Stimulated activated CD8-positive, alpha-beta memory T cell treated with anti-CD3 and anti-CD28 coated beads, Interleukin-12 subunit alpha, Interleukin-12 subunit beta, amount 100 ng/mL, for 4 hours (primary cell): ENCODE results near the gene TNFRSF4.
"Not testable (repeated sequence)": the region's sequence is repeated elsewhere in the genome, so short reads cannot be mapped to it uniquely, and the experiment has no call there.

Experiments used
- DNase-seq: peaks from one replicate; pipeline ENCODE4 v3.0.0-alpha.2; 2020; ENCODE audit warnings: low read depth

The TNFRSF4 gene

DNA sequence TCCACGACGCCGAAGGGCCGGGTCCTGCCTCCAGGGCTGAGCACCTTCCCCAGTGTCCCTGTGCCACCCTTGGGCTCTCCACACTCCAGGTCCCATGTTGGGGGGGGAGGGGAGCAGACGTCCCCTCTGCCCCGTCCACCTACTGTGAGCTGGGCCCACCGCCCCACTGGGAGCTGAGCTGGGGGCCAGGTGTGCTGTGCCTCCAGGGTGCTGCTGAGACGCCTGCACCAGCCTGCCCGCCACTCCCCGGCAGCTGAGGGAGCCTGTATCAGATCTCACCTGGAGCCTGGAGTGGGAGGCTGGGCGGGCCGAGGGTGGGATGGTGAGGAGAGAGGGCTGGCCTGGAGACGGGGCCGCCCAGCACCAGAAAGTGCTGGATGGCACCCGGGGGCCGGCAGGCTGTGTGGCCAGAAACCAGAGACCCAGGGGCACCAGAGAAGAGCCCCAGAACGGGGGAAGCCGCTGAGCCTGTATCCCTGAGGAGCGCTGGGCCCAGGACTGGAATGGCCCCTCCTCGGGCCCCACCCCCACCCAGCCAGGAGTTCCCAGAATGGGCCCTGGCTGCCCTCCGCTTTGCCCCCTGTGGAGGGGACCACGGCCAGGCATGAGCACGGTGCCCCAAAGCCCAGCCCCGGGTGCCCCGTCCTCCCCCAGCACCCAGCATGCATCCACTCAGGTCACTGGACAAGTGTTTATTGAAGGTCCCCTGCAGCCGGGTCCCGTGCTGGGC lies 11.0 kb downstream of the TNFRSF4 start:
- no peak for DNase-seq

DNA sequence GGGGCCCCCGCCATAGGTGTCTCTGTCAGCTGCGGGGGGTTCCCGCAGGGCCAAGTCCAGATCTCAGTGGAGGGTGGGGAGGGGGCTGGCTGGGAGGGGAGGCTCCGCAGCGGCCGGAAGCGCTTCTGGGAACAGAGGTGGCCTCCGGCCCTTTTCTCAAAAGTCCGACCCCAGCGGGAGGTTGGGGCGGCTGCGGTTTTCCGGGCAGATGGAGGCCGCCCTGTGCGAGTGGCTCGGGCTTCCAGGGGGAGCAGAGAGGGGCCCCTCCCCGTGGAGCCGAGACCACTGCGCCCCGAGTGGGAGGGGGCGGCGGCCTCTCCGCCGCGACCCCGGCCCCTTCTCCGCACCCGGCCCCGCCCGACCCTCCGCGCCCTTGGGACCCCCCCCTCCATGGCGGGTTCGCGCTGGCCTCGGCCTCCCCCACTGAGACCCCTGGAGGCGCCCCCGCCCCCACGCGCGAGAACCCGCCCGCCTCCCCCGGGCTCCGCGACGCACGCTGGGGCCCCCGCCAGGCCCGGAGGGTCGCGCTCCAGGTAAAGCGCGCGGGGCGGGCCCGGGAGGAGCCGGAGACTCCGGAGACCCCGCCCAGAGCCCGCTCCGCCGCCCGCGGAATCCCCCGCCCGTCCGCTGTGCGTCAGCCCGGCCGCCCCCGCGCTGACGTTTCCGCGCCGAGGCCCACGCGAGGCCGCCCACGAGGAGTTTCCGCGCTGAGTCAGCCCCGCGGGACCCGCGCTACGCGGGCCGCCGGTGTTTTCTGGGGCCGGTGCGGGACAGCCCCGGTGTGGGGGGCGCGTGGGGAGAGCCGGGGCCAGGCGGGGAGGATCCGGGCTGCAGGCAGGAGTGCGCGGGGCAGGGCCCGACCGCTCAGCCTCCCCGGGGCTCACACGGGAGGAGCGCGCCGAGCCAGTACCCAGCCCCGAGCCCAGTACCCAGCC lies 12.8 kb downstream of the TNFRSF4 start:
- DNase-seq: peak; percentile 93

DNA sequence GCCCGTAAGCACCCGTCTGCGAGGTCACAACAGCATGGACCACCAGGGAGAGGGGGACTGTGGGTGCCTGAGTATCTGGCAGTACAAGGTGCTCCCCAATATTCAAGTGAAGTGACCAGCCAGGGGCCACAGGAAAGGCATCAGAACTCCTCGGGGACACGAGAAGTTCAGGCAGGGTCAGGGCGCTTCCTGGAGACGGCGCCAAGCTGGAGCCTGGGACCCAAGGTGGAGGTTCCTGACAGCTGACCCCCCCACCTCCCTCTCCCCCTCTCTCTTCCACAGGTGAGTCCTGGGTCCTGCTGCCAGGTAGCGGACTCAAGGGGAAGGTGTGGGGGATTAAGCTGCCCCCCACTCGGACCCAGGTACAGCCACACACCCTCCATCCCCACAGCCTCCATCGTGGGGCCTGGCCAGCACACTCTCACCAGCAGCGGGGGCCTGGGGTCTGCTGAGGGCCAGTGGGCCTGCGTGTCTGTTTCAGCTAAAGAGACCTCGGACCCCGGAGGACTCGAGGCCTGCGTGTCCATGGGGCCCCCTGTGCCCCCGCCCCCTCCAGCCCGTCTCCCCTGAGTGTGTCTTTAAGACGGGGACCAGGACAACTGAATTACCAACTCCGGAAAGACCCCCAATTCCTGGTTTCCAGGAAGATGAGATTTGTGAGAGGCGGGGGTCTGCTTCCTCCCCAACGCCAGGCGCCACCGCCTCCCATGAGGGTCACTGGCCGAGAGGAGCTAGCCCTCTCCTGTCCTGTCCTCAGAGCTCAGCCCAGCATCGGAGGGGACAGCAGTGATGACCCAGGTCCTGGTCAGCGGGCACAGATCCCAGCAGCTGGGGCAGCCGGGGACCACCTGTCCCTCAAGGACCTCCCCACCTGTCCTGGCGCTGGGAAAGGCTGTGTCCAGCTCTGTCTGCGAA lies 13.7 kb downstream of the TNFRSF4 start:
- no peak for DNase-seq

DNA sequence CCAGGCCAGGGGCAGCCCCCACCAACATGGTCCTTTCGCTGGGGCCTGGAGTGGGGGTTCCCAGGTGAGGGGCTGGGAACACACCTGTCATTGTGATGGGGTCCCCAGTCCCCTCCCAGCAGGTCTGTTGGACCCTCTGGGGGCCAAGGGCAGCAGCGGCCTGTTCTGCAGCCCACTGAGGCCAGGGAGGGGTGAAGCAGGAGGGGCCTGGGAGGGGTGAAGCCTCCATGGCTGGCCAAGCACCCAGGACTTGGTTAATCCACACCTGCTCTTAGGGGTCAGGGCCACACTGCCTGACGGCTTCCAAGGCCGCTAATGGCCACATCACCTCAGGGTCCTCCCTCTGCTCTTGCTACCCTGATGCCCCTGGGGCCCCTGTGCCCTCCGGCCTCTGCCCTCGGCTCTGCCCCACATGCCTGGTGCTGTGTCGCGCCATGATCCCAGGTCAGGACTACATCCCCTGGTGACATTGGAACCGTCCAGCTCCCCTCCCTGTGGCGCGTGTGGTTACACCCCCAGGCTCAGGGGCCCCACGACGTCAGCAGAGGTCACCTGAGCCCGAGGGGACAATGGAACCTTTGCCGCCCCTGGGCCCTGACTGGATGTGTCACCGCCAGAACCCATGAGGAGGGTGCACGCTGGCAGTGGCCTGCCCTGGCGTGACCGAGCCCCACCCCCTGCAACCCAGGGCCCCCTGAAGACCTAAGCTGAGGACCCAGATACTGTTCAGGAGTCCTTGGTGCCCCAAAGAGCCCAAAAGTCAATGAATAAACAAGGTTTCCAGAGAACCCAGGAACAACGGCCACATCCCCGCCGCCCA lies 14.6 kb downstream of the TNFRSF4 start:
- DNase-seq: no peak

DNA sequence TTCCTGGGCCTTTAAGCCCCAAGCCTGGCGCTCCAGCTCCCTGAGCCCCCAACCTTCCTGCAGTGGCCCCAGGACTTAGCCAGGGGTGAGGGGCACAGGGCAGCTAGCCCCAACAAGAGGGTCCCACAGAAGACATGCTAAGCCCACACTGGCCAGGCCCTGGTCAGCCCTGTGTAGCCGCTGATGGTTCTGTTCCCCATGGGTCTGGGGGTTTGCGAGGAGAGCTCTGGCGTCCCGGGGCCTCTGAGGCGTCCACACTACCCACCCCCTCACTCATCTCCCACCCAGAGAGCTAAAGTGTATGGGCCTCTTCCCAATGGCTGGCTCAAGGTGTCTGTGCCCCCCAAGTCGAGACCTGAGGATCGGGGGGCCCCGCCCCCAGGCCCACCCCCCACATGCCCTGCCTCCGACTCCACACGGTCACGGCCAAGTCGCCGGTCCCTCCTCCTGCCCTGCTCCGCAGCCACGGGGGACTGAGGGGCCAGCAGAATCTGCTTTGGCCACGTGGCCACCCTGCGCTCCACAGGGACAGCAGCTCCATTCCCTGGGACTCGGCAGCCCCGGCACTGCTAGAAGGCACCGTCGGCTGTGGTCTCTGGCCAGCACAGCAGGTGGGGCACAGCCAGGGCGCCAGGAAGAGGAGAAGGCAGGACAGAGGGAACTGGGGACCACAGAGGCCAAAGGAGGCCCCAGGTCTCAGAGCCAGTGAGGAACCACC lies 15.4 kb downstream of the TNFRSF4 start:
- no peak for DNase-seq

DNA sequence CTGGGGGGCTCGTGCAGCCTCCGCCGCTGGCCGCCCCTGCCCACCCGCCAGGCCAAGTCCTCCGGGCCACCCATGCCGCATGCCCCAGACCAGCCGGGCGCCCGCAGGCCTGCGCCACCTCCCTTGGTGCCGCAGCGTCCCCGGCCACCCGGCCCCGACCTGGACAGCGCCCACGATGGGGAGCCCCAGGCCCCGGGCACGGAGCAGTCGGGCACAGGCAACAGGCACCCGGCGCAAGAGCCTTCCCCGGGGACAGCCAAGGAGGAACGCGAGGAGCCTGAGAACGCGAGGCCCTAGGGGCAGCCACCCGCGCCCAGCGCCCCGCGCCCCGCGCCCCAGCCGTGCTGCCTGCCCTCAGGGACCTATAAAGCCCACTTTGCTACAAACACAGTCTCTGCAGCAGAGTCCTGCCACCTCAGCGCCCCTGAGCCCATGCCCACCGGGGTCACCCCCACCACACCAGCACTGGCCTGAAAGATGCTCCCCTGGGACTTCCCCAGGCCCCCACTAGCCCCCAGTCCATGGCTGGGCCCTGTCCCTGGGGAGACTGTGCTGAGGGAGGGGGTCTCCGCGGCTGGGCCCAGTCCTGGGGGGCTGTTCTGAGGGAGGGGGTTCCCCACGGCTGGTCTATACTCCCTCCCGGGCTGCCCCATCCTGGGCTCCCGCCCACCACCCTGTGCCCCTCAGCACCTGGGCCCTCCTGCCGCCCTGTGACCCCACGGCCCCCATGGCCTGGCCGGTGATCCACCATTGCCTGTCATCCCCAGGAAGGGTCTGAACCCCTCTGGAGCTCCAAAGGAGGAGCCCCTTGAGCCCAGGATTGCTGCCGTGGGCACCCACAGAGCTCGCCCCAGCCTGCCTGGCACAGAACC lies 16.2 kb downstream of the TNFRSF4 start:
- no peak for DNase-seq

DNA sequence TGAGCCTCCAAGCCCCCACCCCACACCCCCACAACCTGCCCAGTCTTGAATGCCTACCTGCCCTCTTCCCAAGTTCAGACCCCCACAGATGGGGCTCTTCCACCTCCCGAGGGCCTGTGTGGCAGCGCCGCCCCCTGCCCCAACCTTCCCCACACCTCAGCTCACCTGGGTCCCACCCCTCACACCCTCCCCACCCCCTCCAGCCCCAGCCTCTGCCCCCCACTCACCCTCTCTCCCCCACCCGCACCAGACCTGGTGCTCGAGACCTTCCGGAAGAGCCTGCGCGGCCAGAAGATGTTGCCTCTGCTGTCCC lies 16.8 kb downstream of the TNFRSF4 start:
- no peak for DNase-seq

DNA sequence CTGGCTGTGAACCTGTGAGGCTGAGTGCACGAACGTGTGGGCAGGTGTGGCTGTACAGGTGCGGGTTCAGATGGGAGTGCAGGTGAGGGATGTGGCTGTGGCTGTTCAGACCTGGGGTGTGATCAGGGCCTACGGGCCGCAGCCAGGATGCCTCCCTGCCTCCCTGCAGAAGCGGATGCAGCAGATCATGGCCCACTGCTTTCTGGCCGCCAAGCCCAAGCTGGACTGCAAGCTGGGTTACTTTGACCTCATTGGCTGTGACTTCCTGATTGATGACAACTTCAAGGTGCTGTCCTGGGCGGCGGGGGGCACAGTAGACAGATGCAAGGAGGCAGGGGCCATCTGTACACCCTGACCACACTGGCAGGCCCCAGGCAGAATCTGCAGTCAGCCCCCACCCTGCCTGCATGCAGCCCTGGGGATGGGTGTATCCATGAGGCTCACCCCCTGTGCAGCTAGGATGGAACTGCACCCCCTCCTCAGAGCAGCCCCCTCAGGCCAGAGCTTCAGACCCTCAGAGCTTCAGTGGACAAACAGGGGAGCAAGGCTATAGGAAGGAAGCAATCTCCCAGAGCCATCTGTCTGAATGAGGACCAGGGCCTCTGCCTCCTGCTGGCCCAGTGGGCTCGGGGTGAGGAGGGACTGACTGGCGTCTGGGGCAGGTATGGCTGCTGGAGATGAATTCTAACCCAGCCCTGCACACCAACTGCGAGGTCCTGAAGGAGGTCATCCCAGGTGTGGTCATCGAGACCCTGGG lies 17.3 kb downstream of the TNFRSF4 start:
- DNase-seq: no peak

DNA sequence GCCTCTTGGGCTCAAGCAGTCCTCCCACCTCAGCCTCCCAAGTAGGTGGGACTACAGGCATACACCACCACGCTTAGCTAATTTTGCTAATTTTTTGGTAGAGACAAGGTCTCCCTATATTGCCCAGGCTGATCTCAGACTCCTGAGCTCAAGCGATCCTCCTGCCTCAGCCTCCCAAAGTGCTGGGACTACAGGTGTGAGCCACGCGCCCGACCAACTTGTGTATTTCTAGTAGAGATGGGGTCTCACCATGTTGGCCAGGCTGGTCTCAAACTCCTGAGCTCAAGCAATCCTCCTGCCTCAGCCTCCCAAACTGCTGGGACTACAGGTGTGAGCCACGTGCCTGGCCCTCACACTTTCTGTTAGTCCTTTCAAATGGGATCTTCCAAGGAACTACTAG lies 18.2 kb downstream of the TNFRSF4 start:
- DNase-seq: not testable (repeated sequence)

DNA sequence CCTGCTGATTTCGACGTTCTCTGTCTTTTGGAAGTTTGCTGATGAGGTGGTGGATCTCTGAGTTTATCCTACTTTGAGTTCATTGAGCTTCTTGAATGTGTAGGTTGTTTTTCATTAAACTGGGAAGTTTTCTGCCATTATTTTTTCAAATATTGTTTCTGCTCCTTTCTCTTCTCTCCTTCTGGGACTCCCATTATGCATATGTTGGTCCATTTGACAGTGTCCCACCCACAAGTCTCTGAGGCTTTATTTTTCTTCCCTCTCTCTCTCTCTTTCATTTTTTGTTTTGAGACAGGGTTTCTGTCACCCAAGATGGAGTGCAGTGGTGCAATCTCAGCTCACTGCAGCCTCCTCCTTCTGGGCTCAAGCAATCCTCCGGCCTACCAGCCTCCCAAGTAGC lies 19.2 kb downstream of the TNFRSF4 start:
- no peak for DNase-seq

DNA sequence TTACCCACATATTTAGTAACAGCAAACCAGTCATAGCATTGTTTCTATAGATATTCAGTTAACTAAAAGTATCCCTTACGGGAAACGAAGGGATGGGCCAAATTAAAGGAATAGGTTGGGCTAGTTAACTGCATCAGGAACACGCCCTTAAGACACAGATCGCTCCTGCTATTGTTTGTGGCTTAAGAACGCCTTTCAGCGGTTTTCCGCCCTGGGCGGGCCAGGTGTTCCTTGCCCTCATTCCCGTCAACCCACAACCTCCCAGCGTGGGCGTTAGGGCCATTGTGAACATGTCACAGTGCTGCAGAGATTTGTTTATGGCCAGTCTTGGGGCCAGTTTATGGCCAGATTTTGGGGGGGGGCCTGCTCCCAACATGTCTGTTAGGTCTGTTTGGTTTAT lies 22.2 kb downstream of the TNFRSF4 start:
- no peak for DNase-seq

DNA sequence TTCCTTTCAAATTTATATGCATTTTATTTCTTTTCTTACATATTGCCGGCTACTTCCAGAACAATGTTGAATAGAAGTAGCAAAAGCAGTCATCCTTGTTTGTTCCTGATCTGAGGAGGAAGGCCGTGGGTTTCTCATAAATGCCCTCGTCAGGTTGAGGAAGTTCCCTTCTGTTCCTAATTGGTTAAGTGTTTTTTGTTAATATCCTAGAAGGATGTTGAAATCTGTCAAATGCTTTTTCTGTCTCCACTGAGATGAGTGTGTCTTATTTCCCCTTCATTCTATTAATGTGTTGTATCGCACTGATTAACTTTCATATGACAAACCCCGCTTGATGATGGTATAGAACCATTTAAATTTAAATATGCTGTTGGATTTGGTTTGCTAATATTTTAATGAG lies 24.8 kb downstream of the TNFRSF4 start:
- DNase-seq: no peak

DNA sequence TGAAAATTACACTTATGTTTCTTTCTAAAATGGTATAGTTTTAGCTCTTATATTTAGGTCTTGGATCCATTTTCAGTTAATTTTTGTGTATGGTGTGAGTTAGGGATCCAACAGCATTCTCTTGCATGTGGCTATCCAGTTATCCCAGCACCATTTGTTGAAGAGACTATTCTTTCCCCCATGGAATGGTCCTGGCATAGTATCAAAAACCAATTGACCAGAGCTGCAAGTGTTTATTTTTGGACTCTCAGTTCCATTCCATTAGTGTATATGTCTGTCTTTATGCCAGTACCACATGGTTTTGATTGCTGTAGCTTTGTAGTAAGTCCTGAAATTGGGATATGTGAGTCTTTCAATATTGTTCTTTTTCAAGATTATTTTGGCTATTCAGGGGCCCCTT lies 26.0 kb downstream of the TNFRSF4 start:
- DNase-seq: no peak

DNA sequence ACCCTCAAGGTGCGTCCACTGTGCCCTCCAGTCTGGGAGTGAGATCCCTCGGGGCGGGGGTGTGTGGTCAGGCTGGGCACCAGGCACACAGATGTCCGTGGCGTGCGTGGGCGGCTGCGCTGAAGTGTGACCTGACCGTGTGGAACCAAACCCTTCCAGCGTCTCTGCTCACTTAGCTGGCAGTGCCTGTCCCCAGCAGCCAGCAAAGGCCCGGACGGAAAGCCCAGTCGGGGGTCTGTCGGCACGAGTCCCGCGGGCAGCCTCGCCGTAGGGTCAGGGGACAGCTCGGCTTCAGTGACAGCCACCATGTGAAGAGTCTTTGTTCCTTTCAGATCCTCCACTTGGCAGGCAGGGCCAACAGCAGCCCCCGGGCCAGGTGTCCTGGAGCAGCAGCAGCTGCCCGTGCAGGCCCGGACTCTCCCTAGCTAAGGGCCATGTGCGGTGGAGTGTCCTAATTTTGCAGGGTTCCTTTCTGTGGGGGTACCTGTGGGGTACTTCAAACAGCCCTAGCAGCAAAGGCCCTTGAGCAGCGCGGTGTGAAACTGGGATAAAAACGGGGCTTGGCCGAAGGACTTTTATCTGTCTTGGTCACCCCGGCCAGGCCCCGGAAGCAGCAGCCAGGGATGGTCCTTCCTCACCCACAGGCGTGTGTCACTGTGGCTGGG lies 28.7 kb downstream of the TNFRSF4 start:
- DNase-seq: no peak

DNA sequence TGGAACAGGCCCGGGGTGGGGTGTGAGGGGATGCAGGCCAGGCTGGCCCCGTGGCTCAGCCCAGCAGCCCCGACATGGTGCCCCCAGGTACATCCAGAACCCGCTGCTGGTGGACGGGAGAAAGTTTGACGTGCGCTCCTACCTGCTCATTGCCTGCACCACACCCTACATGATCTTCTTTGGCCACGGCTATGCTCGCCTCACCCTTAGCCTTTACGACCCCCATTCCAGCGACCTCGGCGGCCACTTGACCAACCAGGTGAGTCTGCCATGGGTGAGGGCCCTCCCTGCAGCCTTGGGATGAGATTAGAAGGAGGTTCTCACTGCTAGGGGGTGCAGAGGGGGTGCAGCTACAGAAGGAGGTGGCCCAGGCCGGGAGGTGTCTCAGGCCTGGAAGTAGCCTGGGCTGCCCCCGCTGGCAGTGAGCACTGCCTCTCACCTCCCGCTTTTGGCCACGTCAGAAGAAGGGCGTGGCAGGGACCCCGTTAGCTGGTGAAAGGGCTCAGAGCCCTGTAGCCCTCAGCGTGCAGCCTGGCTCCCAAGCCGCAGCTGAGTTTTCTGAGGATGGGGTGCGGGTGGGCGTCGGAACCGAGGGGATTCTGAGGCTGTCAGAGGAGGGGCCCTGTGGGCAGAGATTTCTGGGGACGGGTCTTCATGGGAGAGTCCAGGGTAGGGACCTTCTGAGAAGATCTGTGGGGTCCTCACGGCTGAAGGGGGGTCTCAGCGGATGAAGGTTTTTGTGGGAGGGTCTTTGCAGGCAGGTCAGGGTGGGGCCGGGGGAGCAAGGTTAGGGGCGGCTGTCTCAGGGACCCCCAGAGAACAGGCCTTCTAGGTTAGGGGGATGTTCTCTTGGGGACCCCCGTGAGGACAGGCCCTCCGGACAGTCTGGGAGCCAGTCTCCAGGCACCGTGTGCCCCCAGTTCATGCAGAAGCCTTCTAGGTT lies 29.8 kb downstream of the TNFRSF4 start:
- DNase-seq: no peak

DNA sequence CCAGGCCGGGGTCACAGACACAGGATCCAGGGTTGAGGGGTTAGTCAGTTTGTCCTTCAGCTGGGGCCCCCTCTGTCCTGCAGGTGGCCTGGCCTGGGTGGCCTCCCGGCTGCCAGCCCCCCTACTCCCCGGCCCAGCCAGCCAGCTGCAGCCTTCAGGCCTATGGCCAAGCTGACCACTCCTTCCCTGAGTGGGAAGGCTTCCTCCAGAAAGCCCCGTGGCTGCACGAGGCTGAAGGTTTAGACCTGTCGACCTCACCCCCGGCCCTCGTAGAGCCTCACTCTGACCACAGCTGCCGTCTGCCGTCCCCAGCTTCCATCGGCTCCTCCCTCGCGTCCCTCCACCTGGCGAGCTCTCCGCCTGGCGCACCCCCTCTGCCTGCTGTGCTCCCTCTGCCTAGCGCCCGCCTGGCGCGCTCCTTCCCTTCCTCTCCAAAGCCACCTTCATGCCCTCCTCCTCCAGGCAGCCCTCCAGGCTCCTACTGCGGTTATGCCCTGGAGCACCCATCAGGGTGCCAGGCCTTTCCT lies 30.7 kb downstream of the TNFRSF4 start:
- no peak for DNase-seq
